ENCODE data around the gene AK2.

DNA sequence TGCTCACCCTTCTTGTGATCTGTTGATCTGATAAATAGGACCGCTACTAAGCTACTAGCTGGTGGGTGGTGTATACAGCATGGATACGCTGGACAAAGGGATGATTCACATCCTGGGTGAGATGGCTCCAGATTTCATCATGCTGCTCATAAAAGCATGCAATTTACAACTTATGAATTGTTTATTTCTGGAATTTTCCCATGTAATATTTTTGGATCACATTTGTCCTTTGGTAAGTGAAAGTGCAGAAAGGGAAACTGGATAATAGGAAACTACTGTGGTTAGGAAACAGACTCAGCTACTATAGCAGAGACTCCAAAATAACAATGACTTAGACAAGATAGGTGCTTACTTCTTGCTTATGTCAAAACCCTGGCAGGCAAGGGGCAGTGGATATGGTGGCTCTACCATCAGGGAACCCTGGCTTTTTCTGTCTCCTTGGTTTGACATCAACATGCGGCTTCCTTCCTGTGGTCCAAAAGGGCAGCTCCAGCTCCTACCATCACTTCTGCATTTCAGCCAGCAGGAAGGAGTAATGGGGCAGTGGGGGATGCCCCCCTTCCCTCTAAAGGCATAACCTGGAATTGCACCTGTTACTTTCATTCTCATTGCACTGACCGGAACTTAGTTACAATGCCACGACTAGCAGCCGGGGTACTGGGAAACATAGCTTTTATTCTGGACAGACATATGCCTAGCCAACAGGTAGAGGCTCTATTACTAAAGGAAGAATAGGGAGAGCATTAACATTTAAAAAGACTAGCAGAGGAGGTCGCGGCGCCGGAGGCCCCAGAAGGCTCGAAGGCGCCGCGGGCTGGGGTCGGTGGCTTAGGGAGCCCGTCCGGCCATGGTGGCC lies 13.8 kb upstream of the AK2 start:
- TF ChIP-seq CTCF (conservative IDR thresholded peaks at IDR 0.05 in 1 of 2, IDR thresholded peaks at IDR 0.05 in 1 of 2; ENCODE audit: low read depth in 1 of 2, low read length in 2 of 2) (peak; percentile 8 to 17), EZH2 (IDR thresholded peaks at IDR 0.05; ENCODE audit: low read length, missing control alignments) (no peak)

All from fibroblast of lung (primary cell).